ENCODE data around the gene TBRG4. TPM values are rescaled to one million over a fixed set of nuclear protein-coding genes. Genes with fewer than 3 reads are reported as not detected.
"Not testable (repeated sequence)": the region's sequence is repeated elsewhere in the genome, so short reads cannot be mapped to it uniquely, and the experiment has no call there.

The TBRG4 gene
- polyA plus RNA-seq, 1 experiment: 75.5 TPM

- no peak overlapping the region for H3K4me3 ChIP-seq (ENCODE audit: low read depth, low read length)
- no peaks in the 10 kb centered on the region for H3K36me3 ChIP-seq (ENCODE audit: control insufficient read depth, insufficient read depth, low read length)
- TF ChIP-seq CTCF (IDR thresholded peaks at IDR 0.05; ENCODE audit: insufficient read depth, low read depth, low read length): no peak
- ChIA-PET POLR2A (no interaction called here), CTCF (interaction anchor here (1.8 kb wide), 1 partner anchor 18 kb away, joined by 5 read pairs; no protein-coding TSS in a partner anchor)
- peaks cover 4% of the 10 kb centered on the region for H3K27me3 ChIP-seq (ENCODE audit: control insufficient read depth, insufficient read depth, low read length)
- DNase-seq (ENCODE audit: low read depth): no peak
These were observed 6.1 kb upstream of the TBRG4 start for GRCh38 chr7:45117582-45117981.

GRCh38 chr7:45116048-45116447 is 4.6 kb upstream of the TBRG4 start:
- DNase-seq (ENCODE audit: low read depth): no peak
- TF ChIP-seq CTCF (IDR thresholded peaks at IDR 0.05; ENCODE audit: insufficient read depth, low read depth, low read length): no peak
- POLR2A ChIA-PET: no interaction called here
- CTCF ChIA-PET: interaction anchor here (2.3 to 2.4 kb wide), 2 partner anchors 9 to 142 kb away, joined by 7 to 12 read pairs; no protein-coding TSS in a partner anchor
- Histone ChIP-seq H3K27me3 (ENCODE audit: control insufficient read depth, insufficient read depth, low read length) (peaks cover 4% of the 10 kb centered on the region), H3K4me3 (ENCODE audit: low read depth, low read length) (no peak overlapping the region), H3K36me3 (ENCODE audit: control insufficient read depth, insufficient read depth, low read length) (no peaks in the 10 kb centered on the region)

GRCh38 chr7:45114926-45115325 is 3.4 kb upstream of the TBRG4 start:
- H3K27me3 ChIP-seq (ENCODE audit: control insufficient read depth, insufficient read depth, low read length): peaks cover 4% of the 10 kb centered on the region
- H3K36me3 ChIP-seq (ENCODE audit: control insufficient read depth, insufficient read depth, low read length): no peaks in the 10 kb centered on the region
- ChIA-PET CTCF (interaction anchor here (2.3 to 2.8 kb wide), 3 partner anchors 10 to 141 kb away, joined by 7 to 15 read pairs (median 12); no protein-coding TSS in a partner anchor), POLR2A (no interaction called here)
- no peak overlapping the region for H3K4me3 ChIP-seq (ENCODE audit: low read depth, low read length)
- DNase-seq (ENCODE audit: low read depth): no peak
- no peak for TF ChIP-seq CTCF (IDR thresholded peaks at IDR 0.05; ENCODE audit: insufficient read depth, low read depth, low read length)

GRCh38 chr7:45114257-45114656 is 2.8 kb upstream of the TBRG4 start:
- H3K4me3 ChIP-seq (ENCODE audit: low read depth, low read length); DNase-seq (ENCODE audit: low read depth); POLR2A ChIA-PET; H3K36me3 ChIP-seq (ENCODE audit: control insufficient read depth, insufficient read depth, low read length); H3K27me3 ChIP-seq (ENCODE audit: control insufficient read depth, insufficient read depth, low read length): not testable (repeated sequence)
- CTCF ChIA-PET: interaction anchor here (2.3 to 2.8 kb wide), 3 partner anchors 11 to 140 kb away, joined by 7 to 15 read pairs (median 12); no protein-coding TSS in a partner anchor

- Histone ChIP-seq H3K4me3 (ENCODE audit: low read depth, low read length) (no peak overlapping the region), H3K27me3 (ENCODE audit: control insufficient read depth, insufficient read depth, low read length) (peaks cover 4% of the 10 kb centered on the region), H3K36me3 (ENCODE audit: control insufficient read depth, insufficient read depth, low read length) (peaks cover 11% of the 10 kb centered on the region)
- TF ChIP-seq CTCF (IDR thresholded peaks at IDR 0.05; ENCODE audit: insufficient read depth, low read depth, low read length): no peak
- ChIA-PET CTCF (interaction anchor here (1.0 to 3.0 kb wide), 4 partner anchors 22 to 158 kb away, joined by 3 to 15 read pairs (median 8); no protein-coding TSS in a partner anchor), POLR2A (no interaction called here)
- DNase-seq (ENCODE audit: low read depth): no peak
These were observed 1.2 kb upstream of the TBRG4 start for GRCh38 chr7:45112648-45113047.

- no peak overlapping the region for H3K4me3 ChIP-seq (ENCODE audit: low read depth, low read length)
- CTCF ChIA-PET: no interaction called here
- TF ChIP-seq CTCF (IDR thresholded peaks at IDR 0.05; ENCODE audit: insufficient read depth, low read depth, low read length): no peak
- peaks cover 40% of the 10 kb centered on the region for H3K36me3 ChIP-seq (ENCODE audit: control insufficient read depth, insufficient read depth, low read length)
- POLR2A ChIA-PET: no interaction called here
- H3K27me3 ChIP-seq (ENCODE audit: control insufficient read depth, insufficient read depth, low read length): 0 out of 2 replicates have a peak, but pooled peaks cover 1% of the 10 kb centered on the region
- no peak for DNase-seq (ENCODE audit: low read depth)
These were observed 2.6 kb downstream of the TBRG4 start for GRCh38 chr7:45108863-45109262.
